Large intestine (tissue), 3 donors: ENCODE results near the gene HSD11B1L. TPM values are rescaled to one million over a fixed set of nuclear protein-coding genes. Genes with fewer than 3 reads are reported as not detected.

ENCODE experiments used
- DNase-seq, 2 donors: peaks; one replicate each; pipeline versions ENCODE4 v3.0.0 to v3.0.0-alpha.2; 2013
- H3K27ac ChIP-seq: one replicate; pipeline ENCODE4 v1.5.1; 2013; ENCODE audit warnings: low read length
- H3K27me3 ChIP-seq: 2 replicates; pipeline ENCODE4 v1.6.1; 2013; ENCODE audit warnings: low read length; ENCODE audit not compliant: control insufficient read depth, insufficient read depth
- H3K36me3 ChIP-seq: 2 replicates; pipeline ENCODE4 v1.6.1; 2013; ENCODE audit warnings: low read length; ENCODE audit not compliant: control insufficient read depth, insufficient read depth
- H3K4me1 ChIP-seq: one replicate; pipeline ENCODE4 v1.6.1; 2013; ENCODE audit warnings: low read length; ENCODE audit not compliant: control insufficient read depth, insufficient read depth
- H3K4me3 ChIP-seq: one replicate; pipeline ENCODE4 v1.5.1; 2013; ENCODE audit warnings: low read length
- H3K9me3 ChIP-seq: one replicate; pipeline ENCODE4 v1.6.1; 2013; ENCODE audit warnings: mild to moderate bottlenecking, low read depth, low read length, moderate library complexity; ENCODE audit not compliant: control insufficient read depth
- WGBS: methylation state at CpG from one replicate; pipeline ENCODE4 v1.1.5; 2013; ENCODE audit warnings: low lambda C conversion rate; ENCODE audit not compliant: insufficient coverage; 5-methylcytosine and 5-hydroxymethylcytosine counted together
- polyA plus RNA-seq: library from polyadenylated mRNA; unstranded; fragments of 120-200 nt; gene quantifications from one replicate; pipeline ENCODE4 v1.2.1, GENCODE V29; 2013

Gene HSD11B1L
- polyA plus RNA-seq, 1 donor: 5.7 TPM

- no peak overlapping the region for H3K4me3 ChIP-seq
- no peaks in the 10 kb centered on the region for H3K27me3 ChIP-seq
- H3K27ac ChIP-seq: no peak overlapping the region
- H3K9me3 ChIP-seq: no peaks in the 10 kb centered on the region
- no peak for DNase-seq
- H3K4me1 ChIP-seq: peaks cover 6% of the 10 kb centered on the region
- WGBS: no CpG with 5 or more reads among the region's 39 CpGs
- H3K36me3 ChIP-seq: peaks cover 67% of the 10 kb centered on the region
Observed at GRCh38 chr19:5693195-5694166, 12.7 kb downstream of the HSD11B1L start.

GRCh38 chr19:5694167-5694955 is 13.5 kb downstream of the HSD11B1L start:
- H3K36me3 ChIP-seq: peaks cover 75% of the 10 kb centered on the region
- H3K9me3 ChIP-seq: no peaks in the 10 kb centered on the region
- H3K27me3 ChIP-seq: no peaks in the 10 kb centered on the region
- no CpG with 5 or more reads among the region's 45 CpGs for WGBS
- no peak for DNase-seq
- peaks cover 6% of the 10 kb centered on the region for H3K4me1 ChIP-seq
- H3K27ac ChIP-seq: no peak overlapping the region
- no peak overlapping the region for H3K4me3 ChIP-seq

DNA sequence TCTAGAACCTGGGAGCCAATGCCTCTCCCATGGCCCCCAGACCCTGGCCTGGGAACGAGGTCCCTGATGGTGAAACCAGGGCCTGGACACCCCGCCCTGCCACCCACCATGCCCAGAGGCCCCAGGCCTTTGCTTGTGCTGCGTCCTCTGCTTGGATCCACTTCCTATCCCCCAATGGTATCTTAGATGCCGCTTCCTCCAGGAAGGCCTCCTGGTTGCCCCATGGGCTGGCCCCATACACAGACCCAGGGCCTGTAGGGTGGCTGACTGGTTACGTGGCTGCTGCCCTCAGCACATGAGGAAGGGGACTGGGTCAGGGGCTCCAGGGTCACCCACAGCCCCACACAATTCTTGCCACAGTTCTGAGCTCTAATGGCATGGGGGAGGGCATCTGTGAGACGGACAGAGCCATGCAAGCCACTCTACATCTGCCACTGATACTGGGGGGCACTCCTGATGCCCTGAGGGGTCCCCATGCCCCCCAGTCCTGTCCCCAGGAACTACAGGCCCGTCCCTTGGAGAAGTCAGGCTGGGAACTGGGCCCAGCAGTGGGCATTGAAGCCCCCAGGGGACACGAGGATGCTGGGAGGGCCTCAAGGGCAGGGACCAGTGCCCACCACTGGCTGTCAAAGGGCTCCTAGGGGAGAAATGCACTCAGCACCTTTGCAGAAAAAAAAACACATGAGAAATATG is 14.3 kb downstream of the HSD11B1L start:
- H3K27me3 ChIP-seq: no peaks in the 10 kb centered on the region
- no CpG with 5 or more reads among the region's 8 CpGs for WGBS
- no peak overlapping the region for H3K4me3 ChIP-seq
- peaks cover 77% of the 10 kb centered on the region for H3K36me3 ChIP-seq
- H3K27ac ChIP-seq: no peak overlapping the region
- H3K9me3 ChIP-seq: no peaks in the 10 kb centered on the region
- peaks cover 6% of the 10 kb centered on the region for H3K4me1 ChIP-seq
- DNase-seq: no peak

- WGBS: no CpG with 5 or more reads among the region's 28 CpGs
- Histone ChIP-seq H3K9me3 (no peaks in the 10 kb centered on the region), H3K4me3 (no peak overlapping the region), H3K27me3 (no peaks in the 10 kb centered on the region), H3K36me3 (peaks cover 82% of the 10 kb centered on the region), H3K27ac (no peak overlapping the region), H3K4me1 (peaks cover 6% of the 10 kb centered on the region)
- no peak for DNase-seq
Observed at GRCh38 chr19:5695649-5696195, 14.9 kb downstream of the HSD11B1L start.

DNA sequence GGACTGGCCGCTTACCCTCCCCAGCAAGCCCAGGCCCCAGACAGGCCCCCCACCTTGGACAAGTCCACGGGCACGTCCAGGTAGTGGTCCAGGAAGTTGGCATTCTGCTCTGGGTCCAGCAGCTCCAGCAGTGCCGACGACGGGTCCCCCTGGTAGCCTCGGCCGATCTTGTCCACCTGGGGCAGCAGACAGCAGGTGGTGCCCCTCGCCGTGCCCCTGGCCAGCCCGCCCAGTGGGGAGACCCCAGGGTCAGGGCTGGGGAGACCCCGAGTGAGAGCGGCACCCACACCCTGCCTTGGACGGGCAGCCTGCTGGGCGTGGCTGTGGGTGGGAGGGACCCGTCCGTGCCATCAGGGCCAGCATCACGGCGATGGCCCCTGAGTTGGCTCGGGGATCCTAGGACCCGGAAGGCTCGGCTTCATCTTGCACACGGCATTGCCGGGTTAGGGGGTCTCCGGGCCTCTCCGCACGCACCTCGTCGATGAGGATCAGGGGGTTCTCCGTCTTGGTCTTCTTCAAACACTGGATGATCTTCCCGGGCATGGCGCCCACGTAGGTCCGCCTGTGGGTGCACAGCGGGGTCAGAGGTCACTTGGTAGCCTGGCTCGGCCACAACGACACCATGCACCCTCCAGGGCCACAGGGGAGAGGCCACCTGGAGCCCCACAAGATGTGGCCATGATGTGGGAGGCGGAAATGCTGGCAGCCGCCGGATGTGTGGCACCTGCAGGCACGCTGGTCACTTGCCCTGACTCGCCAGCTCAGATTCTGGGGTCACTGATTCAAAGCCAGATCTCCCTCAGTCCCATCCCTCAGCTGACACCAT is 15.6 kb downstream of the HSD11B1L start:
- peaks cover 6% of the 10 kb centered on the region for H3K4me1 ChIP-seq
- H3K4me3 ChIP-seq: no peak overlapping the region
- WGBS: no CpG with 5 or more reads among the region's 42 CpGs
- H3K27me3 ChIP-seq: no peaks in the 10 kb centered on the region
- H3K9me3 ChIP-seq: peaks cover 3% of the 10 kb centered on the region
- peaks cover 84% of the 10 kb centered on the region for H3K36me3 ChIP-seq
- DNase-seq: no peak
- no peak overlapping the region for H3K27ac ChIP-seq

DNA sequence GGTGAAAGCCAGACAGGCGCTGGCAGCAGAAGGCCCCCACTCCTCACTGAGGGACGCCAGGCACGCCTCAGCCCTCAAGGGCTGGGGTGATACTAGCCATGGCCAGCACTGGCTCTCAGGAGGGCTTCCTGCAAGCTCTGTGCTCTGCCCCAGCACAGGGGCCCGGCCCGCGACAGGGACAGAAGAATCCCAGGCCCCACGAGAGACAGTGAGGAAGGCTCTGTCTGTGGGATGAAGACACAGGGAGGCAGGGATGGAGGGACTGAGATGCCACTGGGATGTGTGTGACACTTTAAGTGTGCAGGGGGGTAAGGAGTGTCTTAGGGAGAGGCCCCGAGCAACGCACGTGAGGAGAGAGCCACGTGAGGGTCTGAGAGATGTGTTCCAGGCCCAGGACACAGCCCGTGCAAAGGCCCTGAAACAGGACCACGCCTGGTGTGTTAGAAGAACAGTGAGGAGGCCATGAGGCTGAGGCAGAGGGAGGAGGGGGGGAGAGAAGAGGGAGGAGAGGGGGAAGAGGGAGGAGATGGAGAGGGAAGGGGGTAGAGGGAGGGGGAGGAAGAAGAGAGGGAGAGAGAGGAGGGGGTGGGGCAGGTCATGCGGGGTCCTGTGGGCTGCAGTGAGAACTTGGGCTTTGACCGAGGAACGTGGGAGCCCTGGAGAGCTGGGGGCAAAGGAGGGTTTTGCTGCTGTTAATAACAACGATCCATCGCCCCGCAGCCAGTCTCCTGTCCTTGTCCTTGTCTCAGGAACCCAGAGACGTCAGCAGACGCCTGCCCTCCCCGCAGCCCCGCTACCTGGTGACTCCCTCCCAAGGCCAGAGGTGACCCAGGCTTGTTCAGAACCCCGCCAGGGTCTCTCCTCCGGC is 16.4 kb downstream of the HSD11B1L start:
- no peaks in the 10 kb centered on the region for H3K27me3 ChIP-seq
- no peak overlapping the region for H3K27ac ChIP-seq
- DNase-seq: no peak
- H3K36me3 ChIP-seq: peaks cover 76% of the 10 kb centered on the region
- H3K4me3 ChIP-seq: no peak overlapping the region
- peaks cover 1% of the 10 kb centered on the region for H3K4me1 ChIP-seq
- H3K9me3 ChIP-seq: peaks cover 4% of the 10 kb centered on the region
- WGBS: 100% methylated on average over 1 of the region's 25 CpGs

GRCh38 chr19:5697890-5698634 is 17.2 kb downstream of the HSD11B1L start:
- WGBS: no CpG with 5 or more reads among the region's 30 CpGs

DNA sequence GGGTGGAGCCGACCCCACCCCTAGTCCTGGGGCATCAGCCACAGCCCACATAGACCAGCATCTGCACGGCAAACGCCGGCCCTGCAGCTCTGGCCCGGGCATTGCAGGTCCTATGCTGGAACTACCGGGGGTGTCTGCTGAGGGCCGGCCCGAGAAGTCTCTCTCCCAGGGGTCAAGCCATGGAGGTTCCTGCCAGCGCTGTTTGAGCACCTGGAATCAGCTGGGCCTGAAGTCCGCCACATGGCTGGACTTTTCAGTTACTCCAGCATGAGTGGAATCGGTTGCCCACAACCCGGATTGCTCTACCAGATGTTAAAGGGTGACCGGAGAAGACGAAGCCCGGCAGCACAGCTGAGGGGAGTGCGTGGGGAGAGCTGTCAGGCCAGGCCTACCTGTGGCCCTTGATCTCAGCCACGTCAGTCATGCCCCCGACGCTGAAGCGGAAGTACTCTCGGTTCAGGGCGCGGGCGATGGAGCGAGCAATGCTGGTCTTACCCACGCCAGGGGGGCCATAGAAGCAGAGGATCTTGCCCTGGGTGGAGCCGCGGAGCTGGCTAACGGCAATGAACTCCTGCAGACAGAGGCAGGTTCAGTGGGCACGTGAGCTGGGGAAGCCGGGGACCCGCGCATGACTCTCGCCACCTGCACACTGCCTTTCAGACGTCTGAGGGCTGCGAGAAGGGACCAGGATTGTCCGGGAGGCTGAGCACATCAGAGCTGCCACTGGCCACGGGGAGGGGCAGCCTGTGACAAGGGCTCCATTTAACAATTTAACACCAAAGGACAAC is 18.0 kb downstream of the HSD11B1L start:
- no peak for DNase-seq
- Histone ChIP-seq H3K36me3 (peaks cover 68% of the 10 kb centered on the region), H3K27me3 (no peaks in the 10 kb centered on the region), H3K27ac (no peak overlapping the region), H3K4me1 (no peaks in the 10 kb centered on the region), H3K4me3 (no peak overlapping the region), H3K9me3 (peaks cover 4% of the 10 kb centered on the region)
- WGBS: no CpG with 5 or more reads among the region's 38 CpGs

More at GRCh38 chr19:5697890-5698634, 17.2 kb downstream of the HSD11B1L start:
- Histone ChIP-seq H3K4me1 (no peaks in the 10 kb centered on the region), H3K9me3 (peaks cover 4% of the 10 kb centered on the region), H3K36me3 (peaks cover 68% of the 10 kb centered on the region), H3K27ac (no peak overlapping the region), H3K27me3 (no peaks in the 10 kb centered on the region), H3K4me3 (no peak overlapping the region)
- no peak for DNase-seq
